ENCODE results near the gene MMP15.

GRCh38 chr16:58032710-58033293, 7.2 kb downstream of the MMP15 start:
- TF ChIP-seq CTCF (IDR thresholded peaks at IDR 0.05): no peak
- no peak for TF ChIP-seq POLR2A (IDR thresholded peaks at IDR 0.05)

All from Peyer's patch (tissue), 4 donors.